Astrocyte of the spinal cord (primary cell): ENCODE results near the gene ALDH8A1.

ENCODE experiments used
- DNase-seq: peaks from one replicate; pipeline ENCODE4 v3.0.0; 2011; ENCODE audit warnings: low read depth, low spot score
- H3K4me3 ChIP-seq: 2 replicates; pipeline ENCODE4 v1.5.1; 2011; ENCODE audit warnings: low read depth, mild to moderate bottlenecking, low read length, moderate library complexity
- in situ Hi-C: cut with HindIII; loops from 2 replicates; pipeline ENCODE4 v1.10.0; 2017; ENCODE audit warnings: low sequenced_read_pairs
- TF ChIP-seq, protein P1 (sequence below): IDR thresholded peaks from 2 replicates; pipeline ENCODE4 v1.5.1; 2012; ENCODE audit warnings: low read depth, mild to moderate bottlenecking, low read length, inconsistent platforms

The ALDH8A1 gene

DNA sequence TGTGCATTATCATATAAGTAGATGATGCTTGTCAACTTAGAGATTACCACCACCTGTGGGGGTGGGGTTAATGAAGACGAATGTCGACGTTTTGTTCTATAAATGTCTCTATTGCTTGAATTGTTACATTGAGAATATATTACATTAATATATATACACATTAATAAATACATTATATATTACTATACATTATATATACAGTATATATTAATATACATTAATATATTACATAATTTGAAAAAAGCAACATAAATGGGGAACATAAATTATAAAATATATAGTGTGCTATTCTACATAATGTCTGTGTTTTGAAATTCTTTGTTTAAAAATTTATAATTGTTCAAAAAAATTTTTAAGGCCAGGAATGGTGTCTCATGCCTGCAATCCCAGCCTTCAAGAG, 81.1 kb downstream of the ALDH8A1 start:
- no peak overlapping the region for H3K4me3 ChIP-seq
- TF ChIP-seq, protein P1, sequence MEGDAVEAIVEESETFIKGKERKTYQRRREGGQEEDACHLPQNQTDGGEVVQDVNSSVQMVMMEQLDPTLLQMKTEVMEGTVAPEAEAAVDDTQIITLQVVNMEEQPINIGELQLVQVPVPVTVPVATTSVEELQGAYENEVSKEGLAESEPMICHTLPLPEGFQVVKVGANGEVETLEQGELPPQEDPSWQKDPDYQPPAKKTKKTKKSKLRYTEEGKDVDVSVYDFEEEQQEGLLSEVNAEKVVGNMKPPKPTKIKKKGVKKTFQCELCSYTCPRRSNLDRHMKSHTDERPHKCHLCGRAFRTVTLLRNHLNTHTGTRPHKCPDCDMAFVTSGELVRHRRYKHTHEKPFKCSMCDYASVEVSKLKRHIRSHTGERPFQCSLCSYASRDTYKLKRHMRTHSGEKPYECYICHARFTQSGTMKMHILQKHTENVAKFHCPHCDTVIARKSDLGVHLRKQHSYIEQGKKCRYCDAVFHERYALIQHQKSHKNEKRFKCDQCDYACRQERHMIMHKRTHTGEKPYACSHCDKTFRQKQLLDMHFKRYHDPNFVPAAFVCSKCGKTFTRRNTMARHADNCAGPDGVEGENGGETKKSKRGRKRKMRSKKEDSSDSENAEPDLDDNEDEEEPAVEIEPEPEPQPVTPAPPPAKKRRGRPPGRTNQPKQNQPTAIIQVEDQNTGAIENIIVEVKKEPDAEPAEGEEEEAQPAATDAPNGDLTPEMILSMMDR: no peak
- in situ Hi-C loops: no loop called here
- no peak for DNase-seq
